Measurements from ENCODE around the gene SUDS3.

GRCh38 chr12:118397708-118398440, 21.5 kb downstream of the SUDS3 start:
- no peak for TF ChIP-seq CTCF (IDR thresholded peaks at IDR 0.05)
- no peak for TF ChIP-seq EZH2 (IDR thresholded peaks at IDR 0.05; ENCODE audit: borderline replicate concordance, insufficient read depth, low read depth, low read length, poor library complexity, severe bottlenecking)
